ENCODE results near the gene ETFB.

GRCh38 chr19:51382004-51382403, 15.8 kb upstream of the ETFB start:
- TF ChIP-seq CTCF (conservative IDR thresholded peaks at IDR 0.05), result no peak
- no peak for TF ChIP-seq EZH2 (IDR thresholded peaks at IDR 0.05; ENCODE audit: low read depth)

All from PC-9 (cell line).